BE2C (cell line): ENCODE results near the gene GAPDHS.
A peak's percentile ranks its signal among the peaks of the same experiment; 100 is the strongest.

Experiments used
- DNase-seq: peaks from one replicate; pipeline ENCODE4 v3.0.0-alpha.2; 2020
- H3K27me3 ChIP-seq: fragments of 250-450 bp; sonication (Bioruptor Pico); 2 replicates; pipeline ENCODE4 v1.5.1; 2020; ENCODE audit warnings: mild to moderate bottlenecking
- H3K36me3 ChIP-seq: fragments of 250-450 bp; sonication (Bioruptor Pico); 2 replicates; pipeline ENCODE4 v1.5.1; 2020; ENCODE audit warnings: mild to moderate bottlenecking
- H3K4me1 ChIP-seq: fragments of 250-450 bp; sonication (Bioruptor Pico); 2 replicates; pipeline ENCODE4 v1.5.1; 2020
- H3K4me3 ChIP-seq: 2 replicates; pipeline ENCODE4 v1.5.1; 2011; ENCODE audit warnings: low read depth, low read length
- H3K9me3 ChIP-seq: fragments of 250-450 bp; sonication (Bioruptor Pico); 2 replicates; pipeline ENCODE4 v1.5.1; 2020
- TF ChIP-seq, protein P1 (sequence below): IDR thresholded peaks from 2 replicates; pipeline ENCODE4 v1.5.1; 2012; ENCODE audit warnings: mild to moderate bottlenecking, low read depth, low read length

The GAPDHS gene

DNA sequence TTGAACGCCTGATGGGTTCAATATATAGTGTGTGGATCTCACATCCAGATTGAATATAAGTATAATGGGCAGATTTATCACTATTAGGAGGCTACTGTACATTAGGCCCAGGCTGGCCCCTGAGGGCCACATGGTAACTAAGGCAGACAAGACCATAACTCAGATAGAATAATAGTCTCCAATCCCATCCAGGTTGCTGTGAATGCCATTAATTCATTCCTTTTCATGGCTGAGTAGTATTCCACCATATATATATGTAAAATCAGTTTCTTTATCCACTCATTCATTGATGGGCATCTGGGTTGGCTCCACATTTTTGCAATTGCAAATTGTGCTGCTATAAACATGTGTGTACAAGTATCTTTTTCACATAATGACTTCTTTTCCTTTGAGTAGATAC lies 44.7 kb downstream of the GAPDHS start:
- Histone ChIP-seq H3K27me3 (peaks cover 4% of the 10 kb centered on the region; the same call in 1 of the 2 replicates), H3K36me3 (no peaks in the 10 kb centered on the region), H3K4me1 (no peaks in the 10 kb centered on the region), H3K9me3 (no peaks in the 10 kb centered on the region; the same call in none of the 2 replicates), H3K4me3 (no peak overlapping the region)
- no peak for DNase-seq
- TF ChIP-seq, protein P1, sequence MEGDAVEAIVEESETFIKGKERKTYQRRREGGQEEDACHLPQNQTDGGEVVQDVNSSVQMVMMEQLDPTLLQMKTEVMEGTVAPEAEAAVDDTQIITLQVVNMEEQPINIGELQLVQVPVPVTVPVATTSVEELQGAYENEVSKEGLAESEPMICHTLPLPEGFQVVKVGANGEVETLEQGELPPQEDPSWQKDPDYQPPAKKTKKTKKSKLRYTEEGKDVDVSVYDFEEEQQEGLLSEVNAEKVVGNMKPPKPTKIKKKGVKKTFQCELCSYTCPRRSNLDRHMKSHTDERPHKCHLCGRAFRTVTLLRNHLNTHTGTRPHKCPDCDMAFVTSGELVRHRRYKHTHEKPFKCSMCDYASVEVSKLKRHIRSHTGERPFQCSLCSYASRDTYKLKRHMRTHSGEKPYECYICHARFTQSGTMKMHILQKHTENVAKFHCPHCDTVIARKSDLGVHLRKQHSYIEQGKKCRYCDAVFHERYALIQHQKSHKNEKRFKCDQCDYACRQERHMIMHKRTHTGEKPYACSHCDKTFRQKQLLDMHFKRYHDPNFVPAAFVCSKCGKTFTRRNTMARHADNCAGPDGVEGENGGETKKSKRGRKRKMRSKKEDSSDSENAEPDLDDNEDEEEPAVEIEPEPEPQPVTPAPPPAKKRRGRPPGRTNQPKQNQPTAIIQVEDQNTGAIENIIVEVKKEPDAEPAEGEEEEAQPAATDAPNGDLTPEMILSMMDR = no peak

DNA sequence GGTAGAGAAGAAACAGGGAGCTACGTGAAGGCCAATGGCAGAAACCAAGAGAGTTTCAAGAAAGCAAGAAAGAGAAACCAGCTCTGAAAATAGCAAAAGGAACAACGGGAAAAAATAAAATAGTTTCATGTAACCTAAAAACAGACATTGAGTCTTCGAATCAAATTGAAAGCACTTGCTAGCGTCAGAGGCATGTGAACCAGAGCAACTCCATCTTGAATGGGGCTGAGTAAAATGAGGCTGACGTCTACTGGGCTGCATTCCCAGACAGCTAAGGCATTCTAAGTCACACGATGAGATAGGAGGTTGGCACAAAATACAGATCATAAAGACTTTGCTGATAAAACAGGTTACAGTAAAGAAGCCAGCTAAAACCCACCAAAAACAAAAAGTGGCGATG lies 45.5 kb downstream of the GAPDHS start:
- no peak for DNase-seq
- Histone ChIP-seq H3K27me3 (peaks cover 4% of the 10 kb centered on the region; the same call in 1 of the 2 replicates), H3K4me1 (no peaks in the 10 kb centered on the region), H3K9me3 (no peaks in the 10 kb centered on the region; the same call in none of the 2 replicates), H3K4me3 (no peak overlapping the region), H3K36me3 (no peaks in the 10 kb centered on the region)
- TF ChIP-seq, protein P1 = no peak

DNA sequence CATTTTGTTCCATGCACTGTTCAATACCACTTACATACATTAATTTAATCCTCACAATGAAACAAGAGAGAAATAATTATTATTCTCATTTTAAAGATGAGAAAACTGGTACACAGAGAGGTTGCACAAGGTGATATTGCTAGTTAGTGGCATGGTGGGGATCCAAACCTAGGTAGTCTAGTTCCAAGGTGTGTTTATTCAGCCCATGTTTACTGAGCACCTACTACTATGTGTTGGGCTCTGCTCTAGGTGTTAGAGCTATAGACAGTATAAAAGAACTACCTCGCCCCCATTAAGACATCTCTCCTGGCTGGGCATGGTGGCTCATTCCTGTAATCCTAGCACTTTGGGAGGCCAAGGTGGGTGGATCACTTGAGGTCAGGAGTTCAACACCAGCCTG lies 49.5 kb downstream of the GAPDHS start:
- TF ChIP-seq, protein P1 = no peak
- Histone ChIP-seq H3K36me3 (no peaks in the 10 kb centered on the region), H3K27me3 (peaks cover 7% of the 10 kb centered on the region; the same call in 1 of the 2 replicates), H3K9me3 (no peaks in the 10 kb centered on the region; the same call in 1 of the 2 replicates), H3K4me1 (no peaks in the 10 kb centered on the region), H3K4me3 (no peak overlapping the region)
- DNase-seq = no peak

DNA sequence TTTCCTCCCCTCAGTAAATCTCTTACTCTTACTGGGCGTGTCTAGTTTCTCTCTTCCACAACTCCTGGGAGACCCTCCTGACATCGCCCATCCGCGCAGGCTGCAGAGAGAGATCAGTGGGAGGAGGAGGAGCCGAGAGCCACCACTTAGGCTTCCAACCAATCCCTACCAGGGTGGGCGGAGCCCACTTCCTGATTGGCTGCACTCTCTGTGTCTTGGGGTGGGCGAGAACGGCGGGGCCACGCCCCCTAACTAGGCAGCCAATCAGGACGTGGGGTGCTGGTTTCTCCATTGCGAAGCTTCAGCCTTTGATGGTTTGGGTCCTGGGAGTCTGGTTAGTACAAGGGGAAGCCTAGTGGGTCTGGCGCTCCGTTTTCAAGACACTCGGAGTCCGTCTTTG lies 52.6 kb downstream of the GAPDHS start, which contains the start of gene PMIS2:
Gene PMIS2 (plus strand): TSS at position 326 of the 400 bp plus-strand sequence. CDS start 87 bp downstream, outside the sequence.
- DNase-seq = peak; percentile 95
- no peaks in the 10 kb centered on the region for H3K9me3 ChIP-seq
- 0 out of 2 replicates have a peak, but pooled peaks cover 3% of the 10 kb centered on the region for H3K27me3 ChIP-seq
- TF ChIP-seq, protein P1 = no peak
- H3K4me3 ChIP-seq = peak within 1 kb of the TSS; percentile 23; the same call in 1 of the 2 replicates
- H3K36me3 ChIP-seq = no peaks in the 10 kb centered on the region
- no peaks in the 10 kb centered on the region for H3K4me1 ChIP-seq

DNA sequence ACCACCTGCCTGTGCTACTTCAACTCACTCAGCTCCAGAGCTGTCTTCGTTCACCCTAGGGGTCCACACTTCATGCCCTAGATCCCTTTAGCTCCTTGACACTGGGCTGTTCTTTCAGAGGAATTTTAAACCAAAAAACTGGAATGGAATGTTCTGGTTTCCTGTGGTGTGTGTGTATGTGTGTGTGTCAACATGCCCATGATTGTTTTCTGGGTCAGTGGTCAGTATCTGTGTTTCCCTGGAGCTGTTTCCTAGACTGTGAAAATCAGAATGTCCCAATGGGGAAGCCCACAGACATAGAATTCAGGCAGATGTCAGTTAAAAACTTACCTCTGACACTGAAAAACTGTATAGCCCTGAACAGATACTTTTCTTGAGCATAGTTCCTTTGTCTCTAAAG lies 54.1 kb downstream of the GAPDHS start:
- Histone ChIP-seq H3K27me3 (0 out of 2 replicates have a peak, but pooled peaks cover 3% of the 10 kb centered on the region), H3K9me3 (no peaks in the 10 kb centered on the region), H3K36me3 (no peaks in the 10 kb centered on the region), H3K4me1 (no peaks in the 10 kb centered on the region), H3K4me3 (no peak overlapping the region)
- TF ChIP-seq, protein P1 = no peak
- no peak for DNase-seq

DNA sequence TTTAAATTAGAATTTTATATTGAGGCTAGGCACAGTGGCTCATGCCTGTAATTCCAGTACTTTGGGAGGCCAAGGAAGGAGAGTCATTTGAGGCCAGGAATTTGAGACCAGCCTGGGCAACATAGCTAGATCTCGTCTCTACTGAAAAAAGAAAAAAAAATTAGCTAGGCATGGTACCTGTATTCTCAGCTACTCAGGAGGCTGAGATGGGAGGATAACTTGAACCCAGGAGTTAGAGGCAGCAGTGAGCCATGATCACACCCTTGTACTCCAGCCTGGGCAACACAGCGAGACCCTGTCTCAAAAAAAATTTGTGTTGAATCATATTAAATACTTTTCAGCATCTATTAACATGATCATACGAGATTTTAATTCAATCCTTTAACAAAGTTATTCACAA lies 57.6 kb downstream of the GAPDHS start:
- Histone ChIP-seq H3K4me1 (no peaks in the 10 kb centered on the region), H3K36me3 (no peaks in the 10 kb centered on the region), H3K27me3 (no peaks in the 10 kb centered on the region), H3K9me3 (no peaks in the 10 kb centered on the region), H3K4me3 (no peak overlapping the region)
- TF ChIP-seq, protein P1 = no peak
- no peak for DNase-seq
